Measurements from ENCODE around the gene RALGAPB.
"Not testable (repeated sequence)": the region's sequence is repeated elsewhere in the genome, so short reads cannot be mapped to it uniquely, and the experiment has no call there.

DNA sequence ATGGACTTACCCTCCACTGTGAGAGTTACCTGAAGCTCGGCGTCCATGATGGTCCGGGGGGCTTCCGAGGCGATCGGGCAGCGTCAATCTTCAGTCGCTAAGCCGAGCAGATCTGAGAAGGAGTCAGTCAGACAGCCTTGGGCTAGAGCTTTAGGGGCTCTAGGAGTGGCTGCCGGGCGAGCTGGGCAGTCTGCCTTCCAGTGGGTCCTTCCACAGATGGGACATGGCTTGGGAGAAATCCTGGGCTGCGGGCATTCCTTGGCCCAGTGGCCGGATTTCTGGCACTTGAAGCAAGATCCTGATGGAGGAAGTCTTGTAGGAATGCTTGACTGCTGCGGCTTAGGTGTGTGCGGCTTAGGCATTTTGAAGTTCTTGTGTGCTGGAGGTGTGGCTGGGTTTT lies 123.2 kb downstream of the RALGAPB start:
- TF ChIP-seq, protein P1, sequence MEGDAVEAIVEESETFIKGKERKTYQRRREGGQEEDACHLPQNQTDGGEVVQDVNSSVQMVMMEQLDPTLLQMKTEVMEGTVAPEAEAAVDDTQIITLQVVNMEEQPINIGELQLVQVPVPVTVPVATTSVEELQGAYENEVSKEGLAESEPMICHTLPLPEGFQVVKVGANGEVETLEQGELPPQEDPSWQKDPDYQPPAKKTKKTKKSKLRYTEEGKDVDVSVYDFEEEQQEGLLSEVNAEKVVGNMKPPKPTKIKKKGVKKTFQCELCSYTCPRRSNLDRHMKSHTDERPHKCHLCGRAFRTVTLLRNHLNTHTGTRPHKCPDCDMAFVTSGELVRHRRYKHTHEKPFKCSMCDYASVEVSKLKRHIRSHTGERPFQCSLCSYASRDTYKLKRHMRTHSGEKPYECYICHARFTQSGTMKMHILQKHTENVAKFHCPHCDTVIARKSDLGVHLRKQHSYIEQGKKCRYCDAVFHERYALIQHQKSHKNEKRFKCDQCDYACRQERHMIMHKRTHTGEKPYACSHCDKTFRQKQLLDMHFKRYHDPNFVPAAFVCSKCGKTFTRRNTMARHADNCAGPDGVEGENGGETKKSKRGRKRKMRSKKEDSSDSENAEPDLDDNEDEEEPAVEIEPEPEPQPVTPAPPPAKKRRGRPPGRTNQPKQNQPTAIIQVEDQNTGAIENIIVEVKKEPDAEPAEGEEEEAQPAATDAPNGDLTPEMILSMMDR (IDR thresholded peaks at IDR 0.05) = not testable (repeated sequence)
- not testable (repeated sequence) for TF ChIP-seq POLR2A (IDR thresholded peaks at IDR 0.05)

All from heart left ventricle (tissue), 13 donors.